ENCODE measurements around the gene CDHR5. TPM values are rescaled to one million over a fixed set of nuclear protein-coding genes. Genes with fewer than 3 reads are reported as not detected.

The CDHR5 gene
- polyA plus RNA-seq, 1 donor (not counting 4 experiments of a cell fraction or from before 2014, with no cell fraction given), result not detected

DNA sequence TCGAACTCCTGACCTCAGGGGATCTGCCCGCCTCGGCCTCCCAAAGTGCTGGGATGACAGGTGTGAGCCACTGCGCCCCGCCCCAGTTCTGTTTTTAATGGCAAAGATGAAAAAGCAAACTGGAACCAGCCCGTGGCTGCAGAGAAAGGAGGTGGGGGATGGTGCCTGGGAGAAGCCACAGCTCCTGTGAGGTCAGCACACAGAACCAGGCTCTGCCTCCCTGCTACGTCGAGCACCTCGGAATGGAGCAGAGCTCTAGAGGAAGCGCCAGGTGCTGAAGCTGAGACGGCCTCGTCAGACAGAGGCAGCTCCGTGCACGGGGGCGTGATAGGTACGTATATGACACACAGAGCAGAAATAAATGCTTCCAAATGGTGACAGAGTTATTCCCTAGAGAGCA is 20.8 kb upstream of the CDHR5 start:
- Histone ChIP-seq H3K4me1 (ENCODE audit: control insufficient read depth, extremely low read depth, insufficient read depth, low read length) (peaks cover 2% of the 10 kb centered on the region), H3K79me2 (ENCODE audit: control insufficient read depth, insufficient read depth, low read length) (no peaks in the 10 kb centered on the region), H3K9me3 (ENCODE audit: control insufficient read depth, low read depth, low read length) (no peaks in the 10 kb centered on the region), H3K4me2 (ENCODE audit: control insufficient read depth, extremely low read depth, insufficient read depth, low read depth, low read length) (no peak overlapping the region), H4K20me1 (ENCODE audit: control insufficient read depth, extremely low read depth, insufficient read depth, low read length) (no peaks in the 10 kb centered on the region), H3K4me3 (ENCODE audit: control insufficient read depth in 2 of 3, extremely low read depth in 1 of 3, insufficient read depth in 2 of 3, low read depth in 1 of 3, low read length in 3 of 3) (no peak overlapping the region), H3K9ac (ENCODE audit: control insufficient read depth, extremely low read depth, insufficient read depth, low read length) (no peak overlapping the region), H3K9me1 (ENCODE audit: control insufficient read depth, extremely low read depth, insufficient read depth, low read length) (no peaks in the 10 kb centered on the region), H3K27me3 (ENCODE audit: control insufficient read depth, extremely low read depth, insufficient read depth, low read length) (no peaks in the 10 kb centered on the region), H3K27ac (ENCODE audit: control insufficient read depth, insufficient read depth, low read length) (no peak overlapping the region), H3K36me3 (ENCODE audit: control insufficient read depth in 2 of 2, extremely low read depth in 1 of 2, insufficient read depth in 2 of 2, low read length in 2 of 2) (peaks cover 0 to 8% of the 10 kb centered on the region in 2 experiments), H2AFZ (ENCODE audit: control insufficient read depth, low read length) (no peak overlapping the region)
- DNase-seq (ENCODE audit: low read depth, low spot score) (no peak), FAIRE-seq (no peak)
- TF ChIP-seq EZH2 (IDR thresholded peaks at IDR 0.05; ENCODE audit: low read length), result no peak
- TF ChIP-seq, protein P1, sequence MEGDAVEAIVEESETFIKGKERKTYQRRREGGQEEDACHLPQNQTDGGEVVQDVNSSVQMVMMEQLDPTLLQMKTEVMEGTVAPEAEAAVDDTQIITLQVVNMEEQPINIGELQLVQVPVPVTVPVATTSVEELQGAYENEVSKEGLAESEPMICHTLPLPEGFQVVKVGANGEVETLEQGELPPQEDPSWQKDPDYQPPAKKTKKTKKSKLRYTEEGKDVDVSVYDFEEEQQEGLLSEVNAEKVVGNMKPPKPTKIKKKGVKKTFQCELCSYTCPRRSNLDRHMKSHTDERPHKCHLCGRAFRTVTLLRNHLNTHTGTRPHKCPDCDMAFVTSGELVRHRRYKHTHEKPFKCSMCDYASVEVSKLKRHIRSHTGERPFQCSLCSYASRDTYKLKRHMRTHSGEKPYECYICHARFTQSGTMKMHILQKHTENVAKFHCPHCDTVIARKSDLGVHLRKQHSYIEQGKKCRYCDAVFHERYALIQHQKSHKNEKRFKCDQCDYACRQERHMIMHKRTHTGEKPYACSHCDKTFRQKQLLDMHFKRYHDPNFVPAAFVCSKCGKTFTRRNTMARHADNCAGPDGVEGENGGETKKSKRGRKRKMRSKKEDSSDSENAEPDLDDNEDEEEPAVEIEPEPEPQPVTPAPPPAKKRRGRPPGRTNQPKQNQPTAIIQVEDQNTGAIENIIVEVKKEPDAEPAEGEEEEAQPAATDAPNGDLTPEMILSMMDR (optimal IDR thresholded peaks at IDR 0.05 in 1 of 3, IDR thresholded peaks at IDR 0.05 in 1 of 3, conservative IDR thresholded peaks at IDR 0.05 in 1 of 3; ENCODE audit: extremely low read depth in 1 of 3, insufficient read depth in 2 of 3, low read length in 3 of 3), result no peak
- dilution Hi-C loops (cut with MboI; ENCODE audit: extremely low pct_ligation_motif_present, low sequenced_read_pairs), result no loop called here

DNA sequence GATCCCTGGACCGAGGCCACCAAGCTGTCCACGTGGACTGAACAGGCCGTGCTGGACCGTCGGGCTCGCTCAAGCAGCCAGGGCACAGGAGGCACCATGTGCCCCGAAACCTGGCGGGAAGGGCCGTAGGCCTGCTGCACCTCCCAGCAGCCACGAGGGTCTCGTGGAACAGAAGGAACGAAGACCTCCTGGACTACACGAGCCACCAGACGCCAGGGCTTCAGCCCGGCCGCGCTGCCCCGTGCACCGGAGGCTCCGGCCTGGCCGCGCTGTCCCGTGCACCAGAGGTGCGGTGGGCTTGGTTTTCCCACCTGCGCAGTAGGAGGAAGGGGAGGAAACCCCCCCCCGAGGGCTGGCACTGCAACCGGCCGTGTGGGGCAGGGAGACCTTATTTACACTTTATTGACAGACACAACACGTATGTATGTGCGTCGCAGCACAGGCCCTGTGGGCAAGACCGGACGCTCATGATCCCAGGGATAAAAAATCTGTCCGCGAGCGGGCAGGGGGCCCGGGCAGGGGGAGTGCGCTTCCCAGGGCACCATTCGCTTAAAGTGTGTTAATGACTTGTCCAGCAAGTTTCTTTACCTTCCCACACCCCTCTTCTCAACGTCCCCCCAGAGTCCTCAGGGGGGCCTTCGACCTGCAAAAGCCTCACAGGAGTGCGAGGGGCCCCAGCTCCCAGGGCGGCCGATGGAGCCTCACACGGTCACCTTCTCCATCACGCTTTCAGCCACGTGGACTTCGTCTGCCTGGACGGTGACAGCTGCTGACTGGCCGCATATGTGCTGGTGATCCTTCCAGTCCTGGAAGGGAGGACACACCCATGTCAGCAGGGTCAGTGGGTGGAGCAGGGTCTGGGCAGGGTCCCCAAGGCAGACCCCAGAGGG is 19.3 kb upstream of the CDHR5 start:
- Histone ChIP-seq H3K9me1 (ENCODE audit: control insufficient read depth, extremely low read depth, insufficient read depth, low read length) (no peaks in the 10 kb centered on the region), H3K27me3 (ENCODE audit: control insufficient read depth, extremely low read depth, insufficient read depth, low read length) (peaks cover 3% of the 10 kb centered on the region), H3K4me3 (ENCODE audit: control insufficient read depth in 2 of 3, extremely low read depth in 1 of 3, insufficient read depth in 2 of 3, low read depth in 1 of 3, low read length in 3 of 3) (no peak overlapping the region), H3K36me3 (ENCODE audit: control insufficient read depth in 2 of 2, extremely low read depth in 1 of 2, insufficient read depth in 2 of 2, low read length in 2 of 2) (peaks cover 0 to 6% of the 10 kb centered on the region in 2 experiments), H2AFZ (ENCODE audit: control insufficient read depth, low read length) (no peak overlapping the region), H3K27ac (ENCODE audit: control insufficient read depth, insufficient read depth, low read length) (no peak overlapping the region), H3K4me2 (ENCODE audit: control insufficient read depth, extremely low read depth, insufficient read depth, low read depth, low read length) (no peak overlapping the region), H3K4me1 (ENCODE audit: control insufficient read depth, extremely low read depth, insufficient read depth, low read length) (peaks cover 2% of the 10 kb centered on the region), H3K9ac (ENCODE audit: control insufficient read depth, extremely low read depth, insufficient read depth, low read length) (no peak overlapping the region), H3K9me3 (ENCODE audit: control insufficient read depth, low read depth, low read length) (no peaks in the 10 kb centered on the region), H3K79me2 (ENCODE audit: control insufficient read depth, insufficient read depth, low read length) (no peaks in the 10 kb centered on the region), H4K20me1 (ENCODE audit: control insufficient read depth, extremely low read depth, insufficient read depth, low read length) (no peaks in the 10 kb centered on the region)
- no peak for FAIRE-seq
- TF ChIP-seq, protein P1 (optimal IDR thresholded peaks at IDR 0.05 in 1 of 3, IDR thresholded peaks at IDR 0.05 in 1 of 3, conservative IDR thresholded peaks at IDR 0.05 in 1 of 3; ENCODE audit: extremely low read depth in 1 of 3, insufficient read depth in 2 of 3, low read length in 3 of 3), result no peak
- TF ChIP-seq EZH2 (IDR thresholded peaks at IDR 0.05; ENCODE audit: low read length), result no peak
- dilution Hi-C loops (cut with MboI; ENCODE audit: extremely low pct_ligation_motif_present, low sequenced_read_pairs), result no loop called here
- DNase-seq (ENCODE audit: low read depth, low spot score), result no peak

Measured in keratinocyte (primary cell).